OCI-LY1 (cell line): Measurements from ENCODE around the gene PVRIG.
"Not testable (repeated sequence)": the region's sequence is repeated elsewhere in the genome, so short reads cannot be mapped to it uniquely, and the experiment has no call there.

Experiments used
- H2AFZ ChIP-seq: fragments of 200-600 bp; sonication (generic), shearing (Covaris generic); 2 replicates; pipeline ENCODE4 v1.6.0; 2014; ENCODE audit warnings: antibody characterized with exemption, mild to moderate bottlenecking, low read length
- H3F3A ChIP-seq: fragments of 200-600 bp; sonication (generic), shearing (Covaris generic); 2 replicates; pipeline ENCODE4 v1.6.0; 2014; ENCODE audit warnings: mild to moderate bottlenecking, antibody characterized with exemption, low read length, moderate library complexity; ENCODE audit not compliant: insufficient read depth
- H3K27ac ChIP-seq: fragments of 200-600 bp; sonication (generic); 2 replicates; pipeline ENCODE4 v1.5.1; 2014; ENCODE audit warnings: low read length, mixed run types, mild to moderate bottlenecking, low read depth; ENCODE audit not compliant: poor library complexity, severe bottlenecking
- H3K27me3 ChIP-seq: fragments of 200-600 bp; sonication (generic); 2 replicates; pipeline ENCODE4 v1.6.0; 2014; ENCODE audit warnings: antibody characterized with exemption, mild to moderate bottlenecking, low read length, moderate library complexity; ENCODE audit not compliant: insufficient read depth
- H3K36me3 ChIP-seq: fragments of 200-600 bp; sonication (generic); 2 replicates; pipeline ENCODE4 v1.6.1; 2014; ENCODE audit warnings: mild to moderate bottlenecking, antibody characterized with exemption, low read length, moderate library complexity, mixed read lengths; ENCODE audit not compliant: insufficient read depth
- H3K4me1 ChIP-seq: fragments of 200-600 bp; sonication (generic); 2 replicates; pipeline ENCODE4 v1.5.1; 2014; ENCODE audit warnings: mild to moderate bottlenecking, low read length, moderate library complexity; ENCODE audit not compliant: insufficient read depth, severe bottlenecking
- H3K4me2 ChIP-seq: fragments of 200-600 bp; sonication (generic), shearing (Covaris generic); 2 replicates; pipeline ENCODE4 v1.6.1; 2014; ENCODE audit warnings: low read length
- H3K4me3 ChIP-seq: fragments of 200-600 bp; sonication (generic); 2 replicates; pipeline ENCODE4 v1.5.1; 2014; ENCODE audit warnings: low read length, low read depth, mild to moderate bottlenecking, mixed read lengths; ENCODE audit not compliant: poor library complexity, severe bottlenecking
- H3K79me2 ChIP-seq: fragments of 200-600 bp; shearing (Covaris generic); 2 replicates; pipeline ENCODE4 v1.6.1; 2016; ENCODE audit warnings: mixed run types, low read length, mixed read lengths; ENCODE audit not compliant: insufficient read depth
- H3K9ac ChIP-seq: fragments of 200-600 bp; sonication (generic), shearing (Covaris generic); 2 replicates; pipeline ENCODE4 v1.6.1; 2014; ENCODE audit warnings: mild to moderate bottlenecking, low read length, mixed read lengths
- H3K9me2 ChIP-seq: fragments of 200-600 bp; sonication (generic), shearing (Covaris generic); 2 replicates; pipeline ENCODE4 v1.6.1; 2014; ENCODE audit warnings: low read depth, mild to moderate bottlenecking, low read length, mixed read lengths
- H3K9me3 ChIP-seq: fragments of 200-600 bp; shearing (Covaris generic); 2 replicates; pipeline ENCODE4 v1.6.1; 2014; ENCODE audit warnings: low read length, mixed read lengths
- H4K20me1 ChIP-seq: fragments of 200-600 bp; sonication (generic), shearing (Covaris generic); 2 replicates; pipeline ENCODE4 v1.6.0; 2016; ENCODE audit warnings: mild to moderate bottlenecking, low read length; ENCODE audit not compliant: insufficient read depth
- CTCF ChIP-seq: fragments of 200-600 bp; sonication (generic), shearing (Covaris generic); IDR thresholded peaks from 2 replicates; pipeline ENCODE4 v1.5.1; 2017; ENCODE audit warnings: mild to moderate bottlenecking, antibody characterized with exemption, low read length, moderate library complexity, mixed read lengths
- EZH2 ChIP-seq: fragments of 200-600 bp; sonication (generic), shearing (Covaris generic); IDR thresholded peaks from 2 replicates; pipeline ENCODE4 v1.8.0; 2017; ENCODE audit warnings: borderline replicate concordance, mixed run types, mild to moderate bottlenecking, antibody characterized with exemption, low read length, moderate library complexity, mixed read lengths

PVRIG gene

GRCh38 chr7:100219801-100220585 lies at the start of gene PVRIG:
Gene PVRIG, plus strand, starts transcription at chr7:100219949. Its CDS starts 22 bp downstream, at chr7:100219971.
- H4K20me1 ChIP-seq, H3K9me2 ChIP-seq, H3K27me3 ChIP-seq, H3K9me3 ChIP-seq, H2AFZ ChIP-seq, H3F3A ChIP-seq, H3K79me2 ChIP-seq: not testable (repeated sequence)
- Histone ChIP-seq H3K4me3 (peak within 1 kb of the TSS; percentile 75), H3K27ac (peak within 1 kb of the TSS; percentile 97), H3K4me1 (peaks cover 83% of the 10 kb centered on the region), H3K4me2 (peak within 1 kb of the TSS; percentile 83), H3K9ac (peak within 1 kb of the TSS; percentile 79), H3K36me3 (peaks cover 32% of the 10 kb centered on the region; the same call in 1 of the 2 replicates)

GRCh38 chr7:100170101-100170897 lies 49.5 kb upstream of the PVRIG start:
- Histone ChIP-seq H2AFZ (no peak overlapping the region), H3K27ac (no peak overlapping the region), H3K4me1 (peaks cover 24% of the 10 kb centered on the region), H3K36me3 (no peaks in the 10 kb centered on the region; the same call in 1 of the 2 replicates), H3K4me2 (peak overlapping the region; percentile 76; the same call in 1 of the 2 replicates), H3K79me2 (no peaks in the 10 kb centered on the region), H4K20me1 (no peaks in the 10 kb centered on the region), H3K9me2 (no peaks in the 10 kb centered on the region), H3K4me3 (no peak overlapping the region), H3K27me3 (peaks cover 30% of the 10 kb centered on the region), H3F3A (no peaks in the 10 kb centered on the region; the same call in 1 of the 2 replicates), H3K9me3 (no peaks in the 10 kb centered on the region), H3K9ac (no peak overlapping the region)
- TF ChIP-seq CTCF (no peak), EZH2 (no peak)

GRCh38 chr7:100171087-100171681 lies 48.6 kb upstream of the PVRIG start:
- Histone ChIP-seq H3K27me3 (peaks cover 25% of the 10 kb centered on the region), H3K4me1 (peaks cover 28% of the 10 kb centered on the region), H3K9me2 (no peaks in the 10 kb centered on the region), H3K36me3 (no peaks in the 10 kb centered on the region; the same call in 1 of the 2 replicates), H3K9me3 (no peaks in the 10 kb centered on the region), H3K4me3 (peak overlapping the region; percentile 57), H3K79me2 (no peaks in the 10 kb centered on the region), H4K20me1 (no peaks in the 10 kb centered on the region), H3F3A (no peaks in the 10 kb centered on the region; the same call in 1 of the 2 replicates), H3K4me2 (peak overlapping the region; percentile 76), H3K27ac (no peak overlapping the region), H3K9ac (peak overlapping the region; percentile 21; the same call in 1 of the 2 replicates), H2AFZ (no peak overlapping the region)
- TF ChIP-seq CTCF (no peak), EZH2 (no peak)
